Right lobe of liver (tissue), 4 donors: ENCODE results near the gene OPCML.

Experiments used
- POLR2A ChIP-seq: fragments of 450-650 bp; IDR thresholded peaks from one replicate; pipeline ENCODE4 v1.6.1; 2017; ENCODE audit warnings: antibody characterized with exemption, mild to moderate bottlenecking
- TF ChIP-seq, protein P1 (sequence below), 4 donors: fragments of 200-600 bp in 3 of 4; fragments of 450-650 bp in 1 of 4; IDR thresholded peaks; one replicate each; pipeline versions ENCODE4 v1.5.1 to v1.8.0; 2016 to 2022; ENCODE audit warnings: antibody characterized with exemption in 4 of 4, mild to moderate bottlenecking in 2 of 4
- donor health status: DM: no; HTN: no; CAD: no.
- donor health status: DM: no; HTN: no; CAD: no.
- donor health status: DM: no; HTN: yes; CAD: no.

DNA sequence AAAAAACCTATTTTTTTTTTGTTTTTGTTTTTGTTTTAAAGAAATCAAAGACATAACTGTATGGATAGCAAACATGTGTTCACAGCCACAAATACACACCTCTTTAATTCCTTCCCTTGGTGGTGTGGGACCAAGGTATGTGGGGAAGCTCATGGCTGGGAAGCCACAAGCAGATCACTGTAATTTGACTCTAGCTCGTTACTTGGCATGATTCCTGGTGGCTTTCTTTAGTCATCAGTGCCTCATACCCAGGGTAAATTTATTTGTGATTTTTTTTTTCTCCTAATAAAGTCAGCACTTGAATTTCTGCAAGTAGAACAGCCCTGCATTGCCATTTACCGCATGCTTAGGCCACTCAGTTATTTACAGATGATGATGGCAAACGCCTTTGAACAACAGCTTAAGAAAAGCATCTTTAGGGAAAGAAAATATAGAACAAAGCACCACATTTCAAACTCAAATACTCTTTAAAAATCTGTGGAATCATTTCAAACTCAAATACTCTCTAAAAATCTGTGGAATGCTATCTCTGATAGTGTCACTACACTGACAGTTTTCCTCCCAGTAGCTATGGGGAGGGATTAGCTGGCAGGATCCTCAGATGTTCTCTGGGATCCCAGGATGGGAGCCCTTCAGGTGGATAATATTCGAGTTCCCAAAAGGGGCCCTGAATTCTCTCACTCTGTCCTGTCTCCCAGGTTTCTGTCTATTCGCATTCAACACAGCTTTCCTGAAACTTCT, 687.2 kb downstream of the OPCML start:
- TF ChIP-seq, protein P1, sequence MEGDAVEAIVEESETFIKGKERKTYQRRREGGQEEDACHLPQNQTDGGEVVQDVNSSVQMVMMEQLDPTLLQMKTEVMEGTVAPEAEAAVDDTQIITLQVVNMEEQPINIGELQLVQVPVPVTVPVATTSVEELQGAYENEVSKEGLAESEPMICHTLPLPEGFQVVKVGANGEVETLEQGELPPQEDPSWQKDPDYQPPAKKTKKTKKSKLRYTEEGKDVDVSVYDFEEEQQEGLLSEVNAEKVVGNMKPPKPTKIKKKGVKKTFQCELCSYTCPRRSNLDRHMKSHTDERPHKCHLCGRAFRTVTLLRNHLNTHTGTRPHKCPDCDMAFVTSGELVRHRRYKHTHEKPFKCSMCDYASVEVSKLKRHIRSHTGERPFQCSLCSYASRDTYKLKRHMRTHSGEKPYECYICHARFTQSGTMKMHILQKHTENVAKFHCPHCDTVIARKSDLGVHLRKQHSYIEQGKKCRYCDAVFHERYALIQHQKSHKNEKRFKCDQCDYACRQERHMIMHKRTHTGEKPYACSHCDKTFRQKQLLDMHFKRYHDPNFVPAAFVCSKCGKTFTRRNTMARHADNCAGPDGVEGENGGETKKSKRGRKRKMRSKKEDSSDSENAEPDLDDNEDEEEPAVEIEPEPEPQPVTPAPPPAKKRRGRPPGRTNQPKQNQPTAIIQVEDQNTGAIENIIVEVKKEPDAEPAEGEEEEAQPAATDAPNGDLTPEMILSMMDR (IDR thresholded peaks at IDR 0.05), result no peak
- TF ChIP-seq POLR2A, result no peak
